ENCODE results near the gene CASS4. TPM values are rescaled to one million over a fixed set of nuclear protein-coding genes. Genes with fewer than 3 reads are reported as not detected.

Gene CASS4
- total RNA-seq, 1 donor from 2014 or later: 0.56 TPM

DNA sequence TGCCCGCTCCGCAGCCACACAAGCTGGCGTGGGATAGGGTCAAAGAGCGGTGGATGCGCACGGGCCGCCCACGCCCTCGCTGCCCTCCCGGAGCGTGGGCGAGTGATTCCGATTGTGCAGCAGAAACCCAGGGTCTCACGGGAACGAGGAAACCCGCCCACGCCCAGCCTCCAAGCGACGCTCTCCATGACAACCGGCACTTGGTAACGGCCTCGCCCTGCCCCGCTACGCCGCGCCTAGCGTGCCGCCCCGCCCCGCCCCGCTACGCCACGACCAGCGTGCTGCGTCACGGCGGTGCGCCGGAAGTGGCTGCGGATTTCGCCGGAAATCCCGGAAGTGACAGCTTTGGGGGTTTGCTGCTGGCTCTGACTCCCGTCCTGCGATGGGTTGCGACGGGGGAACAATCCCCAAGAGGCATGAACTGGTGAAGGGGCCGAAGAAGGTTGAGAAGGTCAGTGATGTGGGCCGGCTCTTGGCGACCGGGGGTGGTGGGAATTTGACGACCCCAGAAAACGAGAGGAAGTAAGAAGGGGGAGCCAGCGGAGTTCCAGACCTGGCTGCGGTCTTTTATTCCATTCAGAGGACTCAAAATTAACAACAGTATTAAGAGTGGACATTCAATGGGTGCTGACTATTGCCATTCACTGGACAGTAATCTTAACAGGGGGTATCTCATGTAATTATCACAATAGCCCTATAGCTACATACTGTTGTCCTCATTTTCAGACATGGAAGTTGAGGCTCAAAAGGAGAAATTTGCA is 56.4 kb downstream of the CASS4 start, which contains the start of gene RTF2:
Gene RTF2, plus strand, starts transcription at position 312 of the 761 bp plus-strand sequence. Its CDS starts 71 bp downstream, at position 383.
- TF ChIP-seq, protein P1, sequence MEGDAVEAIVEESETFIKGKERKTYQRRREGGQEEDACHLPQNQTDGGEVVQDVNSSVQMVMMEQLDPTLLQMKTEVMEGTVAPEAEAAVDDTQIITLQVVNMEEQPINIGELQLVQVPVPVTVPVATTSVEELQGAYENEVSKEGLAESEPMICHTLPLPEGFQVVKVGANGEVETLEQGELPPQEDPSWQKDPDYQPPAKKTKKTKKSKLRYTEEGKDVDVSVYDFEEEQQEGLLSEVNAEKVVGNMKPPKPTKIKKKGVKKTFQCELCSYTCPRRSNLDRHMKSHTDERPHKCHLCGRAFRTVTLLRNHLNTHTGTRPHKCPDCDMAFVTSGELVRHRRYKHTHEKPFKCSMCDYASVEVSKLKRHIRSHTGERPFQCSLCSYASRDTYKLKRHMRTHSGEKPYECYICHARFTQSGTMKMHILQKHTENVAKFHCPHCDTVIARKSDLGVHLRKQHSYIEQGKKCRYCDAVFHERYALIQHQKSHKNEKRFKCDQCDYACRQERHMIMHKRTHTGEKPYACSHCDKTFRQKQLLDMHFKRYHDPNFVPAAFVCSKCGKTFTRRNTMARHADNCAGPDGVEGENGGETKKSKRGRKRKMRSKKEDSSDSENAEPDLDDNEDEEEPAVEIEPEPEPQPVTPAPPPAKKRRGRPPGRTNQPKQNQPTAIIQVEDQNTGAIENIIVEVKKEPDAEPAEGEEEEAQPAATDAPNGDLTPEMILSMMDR (conservative IDR thresholded peaks at IDR 0.05): no peak
- Mint-ChIP-seq H3K4me1 (ENCODE audit: unreplicated experiment) (peaks cover 14% of the 10 kb centered on the region), H3K27me3 (peaks cover 13% of the 10 kb centered on the region), H3K9me3 (no peaks in the 10 kb centered on the region), H3K36me3 (no peaks in the 10 kb centered on the region), H3K27ac (peak within 1 kb of the TSS; percentile 99), H3K4me3 (peak within 1 kb of the TSS; percentile 100)
- DNase-seq (ENCODE audit: extremely low spot score, unreplicated experiment): peak; percentile 96

DNA sequence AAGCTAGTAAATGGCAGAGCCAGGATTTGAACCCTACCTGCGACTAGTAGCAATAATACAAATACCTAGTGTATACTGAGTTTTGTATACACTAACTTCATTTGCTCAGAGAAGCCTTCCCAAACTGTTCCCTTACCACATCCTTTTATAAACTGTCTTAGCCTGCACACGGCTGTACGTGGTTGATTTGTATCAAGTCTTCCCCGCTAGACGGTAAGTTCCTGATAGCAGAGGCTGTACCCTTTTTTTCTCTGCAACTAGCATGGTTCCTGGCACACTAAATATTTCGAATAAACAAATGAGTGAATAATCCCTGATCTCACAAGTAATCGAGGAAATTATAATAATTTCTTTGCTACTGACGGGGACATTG is 57.0 kb downstream of the CASS4 start:
- TF ChIP-seq, protein P1 (conservative IDR thresholded peaks at IDR 0.05): no peak
- Mint-ChIP-seq H3K9me3 (no peaks in the 10 kb centered on the region), H3K4me1 (ENCODE audit: unreplicated experiment) (peaks cover 14% of the 10 kb centered on the region), H3K36me3 (no peaks in the 10 kb centered on the region), H3K27me3 (peaks cover 8% of the 10 kb centered on the region), H3K27ac (peak overlapping the region; percentile 99), H3K4me3 (peak overlapping the region; percentile 100)
- no peak for DNase-seq (ENCODE audit: extremely low spot score, unreplicated experiment)

DNA sequence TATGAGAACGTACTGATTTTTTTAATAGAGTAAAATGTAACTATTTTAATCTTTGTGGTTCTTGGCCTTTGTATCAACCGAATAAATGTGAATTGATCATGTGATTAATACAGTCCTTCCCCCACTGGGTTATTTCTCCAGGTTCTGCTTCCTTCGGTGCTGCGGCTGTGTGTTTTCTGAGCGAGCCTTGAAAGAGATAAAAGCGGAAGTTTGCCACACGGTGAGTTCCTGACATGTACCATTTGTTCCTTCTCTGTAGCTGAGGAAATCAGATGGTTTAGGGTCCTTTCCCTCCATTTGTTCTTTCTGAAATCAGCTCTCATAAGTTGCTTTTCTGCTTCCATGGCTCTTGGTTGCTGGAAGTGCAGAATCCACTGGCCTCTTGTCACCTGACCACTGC is 71.9 kb downstream of the CASS4 start:
- no peak overlapping the region for H3K4me3 Mint-ChIP-seq
- TF ChIP-seq, protein P1 (conservative IDR thresholded peaks at IDR 0.05): no peak
- H3K9me3 Mint-ChIP-seq: no peaks in the 10 kb centered on the region
- H3K4me1 Mint-ChIP-seq (ENCODE audit: unreplicated experiment): no peaks in the 10 kb centered on the region
- H3K27ac Mint-ChIP-seq: no peak overlapping the region
- H3K36me3 Mint-ChIP-seq: peaks cover 20% of the 10 kb centered on the region
- DNase-seq (ENCODE audit: extremely low spot score, unreplicated experiment): no peak
- no peaks in the 10 kb centered on the region for H3K27me3 Mint-ChIP-seq

DNA sequence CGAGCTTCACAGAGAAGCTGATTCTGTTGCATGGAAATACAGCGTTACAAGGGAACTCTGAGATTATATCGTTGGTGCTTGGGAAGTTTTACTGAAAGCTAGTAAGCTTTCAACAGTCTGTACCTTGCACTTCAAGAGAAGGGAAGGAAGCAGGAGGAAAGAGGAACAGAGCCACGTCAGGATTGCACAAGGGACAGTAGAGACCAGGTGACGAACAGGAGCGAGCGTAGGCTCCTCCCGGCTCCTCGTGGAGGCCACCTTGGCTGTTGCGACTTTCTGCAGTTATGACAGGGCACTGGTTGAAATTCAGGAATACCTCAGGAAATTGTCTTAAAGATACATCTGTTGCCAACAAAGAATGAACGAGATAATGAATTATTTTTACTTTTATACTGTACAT is 75.2 kb downstream of the CASS4 start:
- Mint-ChIP-seq H3K36me3 (peaks cover 26% of the 10 kb centered on the region), H3K9me3 (no peaks in the 10 kb centered on the region), H3K4me3 (no peak overlapping the region), H3K4me1 (ENCODE audit: unreplicated experiment) (peaks cover 10% of the 10 kb centered on the region), H3K27me3 (no peaks in the 10 kb centered on the region), H3K27ac (no peak overlapping the region)
- TF ChIP-seq, protein P1 (conservative IDR thresholded peaks at IDR 0.05): no peak
- DNase-seq (ENCODE audit: extremely low spot score, unreplicated experiment): no peak

DNA sequence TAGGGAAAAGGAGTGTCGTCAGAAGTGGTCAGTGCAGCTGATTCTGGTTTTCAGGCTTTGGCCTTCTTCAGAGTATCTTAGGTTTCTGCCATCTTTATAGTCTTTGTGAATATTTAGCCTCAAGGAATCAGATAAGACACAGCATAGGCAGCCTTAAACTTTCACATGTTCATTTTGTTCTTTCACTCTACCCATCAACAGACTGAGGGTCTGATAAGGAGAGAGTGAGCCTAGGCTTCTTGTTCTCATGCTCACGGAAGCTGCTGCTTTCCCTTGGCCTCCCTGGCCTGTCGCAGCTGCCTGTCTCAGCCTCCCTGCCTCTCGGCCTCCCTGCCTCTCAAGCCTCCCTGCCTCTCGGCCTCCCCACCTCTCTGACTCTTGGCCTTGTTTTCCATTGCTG is 76.5 kb downstream of the CASS4 start:
- H3K27me3 Mint-ChIP-seq: no peaks in the 10 kb centered on the region
- DNase-seq (ENCODE audit: extremely low spot score, unreplicated experiment): no peak
- TF ChIP-seq, protein P1 (conservative IDR thresholded peaks at IDR 0.05): no peak
- H3K9me3 Mint-ChIP-seq: no peaks in the 10 kb centered on the region
- peaks cover 29% of the 10 kb centered on the region for H3K36me3 Mint-ChIP-seq
- H3K4me1 Mint-ChIP-seq (ENCODE audit: unreplicated experiment): peaks cover 10% of the 10 kb centered on the region
- H3K4me3 Mint-ChIP-seq: no peak overlapping the region
- H3K27ac Mint-ChIP-seq: no peak overlapping the region
